ENCODE data around the gene PROC. TPM values are rescaled to one million over a fixed set of nuclear protein-coding genes. Genes with fewer than 3 reads are reported as not detected.

PROC gene
- total RNA-seq, 1 experiment from 2014 or later = 6.4 TPM

- BruUV-seq (replicated peaks) = no TSS peak
- ChIA-PET POLR2A (no interaction called here), CTCF (no interaction called here)
- H3K36me3 ChIP-seq (ENCODE audit: control insufficient read depth, insufficient read depth, low read length) = no peaks in the 10 kb centered on the region
- no peaks in the 10 kb centered on the region for H3K4me1 ChIP-seq
- Mint-ChIP-seq H3K27ac (ENCODE audit: unreplicated experiment) (no peak overlapping the region), H3K27me3 (ENCODE audit: insufficient read depth, unreplicated experiment) (no peaks in the 10 kb centered on the region), H3K4me1 (ENCODE audit: low read depth, unreplicated experiment) (peaks cover 7% of the 10 kb centered on the region), H3K36me3 (ENCODE audit: insufficient read depth, unreplicated experiment) (no peaks in the 10 kb centered on the region), H3K9me3 (ENCODE audit: unreplicated experiment) (no peaks in the 10 kb centered on the region), H3K4me3 (ENCODE audit: unreplicated experiment) (no peak overlapping the region)
- no peaks in the 10 kb centered on the region for H3K9me3 ChIP-seq
- intact Hi-C loops (cut with micrococcal nuclease; ENCODE audit: unreplicated experiment) = no loop called here
- H3K27me3 ChIP-seq (replicated peaks; ENCODE audit: control insufficient read depth, insufficient read depth, low read length) = no peaks in the 10 kb centered on the region
- DNase-seq = no peak
- TF ChIP-seq, protein P1, sequence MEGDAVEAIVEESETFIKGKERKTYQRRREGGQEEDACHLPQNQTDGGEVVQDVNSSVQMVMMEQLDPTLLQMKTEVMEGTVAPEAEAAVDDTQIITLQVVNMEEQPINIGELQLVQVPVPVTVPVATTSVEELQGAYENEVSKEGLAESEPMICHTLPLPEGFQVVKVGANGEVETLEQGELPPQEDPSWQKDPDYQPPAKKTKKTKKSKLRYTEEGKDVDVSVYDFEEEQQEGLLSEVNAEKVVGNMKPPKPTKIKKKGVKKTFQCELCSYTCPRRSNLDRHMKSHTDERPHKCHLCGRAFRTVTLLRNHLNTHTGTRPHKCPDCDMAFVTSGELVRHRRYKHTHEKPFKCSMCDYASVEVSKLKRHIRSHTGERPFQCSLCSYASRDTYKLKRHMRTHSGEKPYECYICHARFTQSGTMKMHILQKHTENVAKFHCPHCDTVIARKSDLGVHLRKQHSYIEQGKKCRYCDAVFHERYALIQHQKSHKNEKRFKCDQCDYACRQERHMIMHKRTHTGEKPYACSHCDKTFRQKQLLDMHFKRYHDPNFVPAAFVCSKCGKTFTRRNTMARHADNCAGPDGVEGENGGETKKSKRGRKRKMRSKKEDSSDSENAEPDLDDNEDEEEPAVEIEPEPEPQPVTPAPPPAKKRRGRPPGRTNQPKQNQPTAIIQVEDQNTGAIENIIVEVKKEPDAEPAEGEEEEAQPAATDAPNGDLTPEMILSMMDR (IDR thresholded peaks at IDR 0.05; ENCODE audit: insufficient read depth in 1 of 2, low read depth in 1 of 2, low read length in 1 of 2, severe bottlenecking in 1 of 2, unreplicated experiment in 1 of 2) = no peak
- H3K4me3 ChIP-seq (ENCODE audit: low read depth, low read length) = no peak overlapping the region
Observed at GRCh38 chr2:127428057-127428814, 10.0 kb downstream of the PROC start.

- H3K4me1 ChIP-seq = no peaks in the 10 kb centered on the region
- H3K4me1 Mint-ChIP-seq (ENCODE audit: low read depth, unreplicated experiment) = peaks cover 5% of the 10 kb centered on the region
- intact Hi-C loops (cut with micrococcal nuclease; ENCODE audit: unreplicated experiment) = no loop called here
- no peaks in the 10 kb centered on the region for H3K27me3 ChIP-seq (replicated peaks; ENCODE audit: control insufficient read depth, insufficient read depth, low read length)
- no peaks in the 10 kb centered on the region for H3K9me3 Mint-ChIP-seq (ENCODE audit: unreplicated experiment)
- H3K36me3 ChIP-seq (ENCODE audit: control insufficient read depth, insufficient read depth, low read length) = no peaks in the 10 kb centered on the region
- CTCF ChIA-PET = no interaction called here
- no peak overlapping the region for H3K4me3 Mint-ChIP-seq (ENCODE audit: unreplicated experiment)
- no peaks in the 10 kb centered on the region for H3K36me3 Mint-ChIP-seq (ENCODE audit: insufficient read depth, unreplicated experiment)
- DNase-seq = no peak
- H3K27ac Mint-ChIP-seq (ENCODE audit: unreplicated experiment) = no peak overlapping the region
- POLR2A ChIA-PET = no interaction called here
- H3K9me3 ChIP-seq = no peaks in the 10 kb centered on the region
- no peak overlapping the region for H3K4me3 ChIP-seq (ENCODE audit: low read depth, low read length)
- H3K27me3 Mint-ChIP-seq (ENCODE audit: insufficient read depth, unreplicated experiment) = no peaks in the 10 kb centered on the region
- no TSS peak for BruUV-seq (replicated peaks)
- TF ChIP-seq, protein P1 (IDR thresholded peaks at IDR 0.05; ENCODE audit: insufficient read depth in 1 of 2, low read depth in 1 of 2, low read length in 1 of 2, severe bottlenecking in 1 of 2, unreplicated experiment in 1 of 2) = no peak
Observed at GRCh38 chr2:127428815-127429109, 10.5 kb downstream of the PROC start.

DNA sequence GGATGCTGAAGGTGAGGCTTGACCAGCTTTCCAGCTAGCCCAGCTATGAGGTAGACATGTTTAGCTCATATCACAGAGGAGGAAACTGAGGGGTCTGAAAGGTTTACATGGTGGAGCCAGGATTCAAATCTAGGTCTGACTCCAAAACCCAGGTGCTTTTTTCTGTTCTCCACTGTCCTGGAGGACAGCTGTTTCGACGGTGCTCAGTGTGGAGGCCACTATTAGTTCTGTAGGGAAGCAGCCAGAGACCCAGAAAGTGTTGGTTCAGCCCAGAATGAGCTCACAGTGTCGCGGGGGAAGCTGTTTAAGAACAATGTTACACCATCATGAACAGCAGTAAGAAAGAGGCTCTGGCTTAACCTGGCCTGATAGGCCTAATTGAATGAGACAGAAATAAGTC lies 11.1 kb downstream of the PROC start:
- BruUV-seq (replicated peaks) = no TSS peak
- ChIA-PET CTCF (no interaction called here), POLR2A (no interaction called here)
- H3K4me3 Mint-ChIP-seq (ENCODE audit: unreplicated experiment) = no peak overlapping the region
- DNase-seq = no peak
- no peak overlapping the region for H3K27ac Mint-ChIP-seq (ENCODE audit: unreplicated experiment)
- no peaks in the 10 kb centered on the region for H3K36me3 ChIP-seq (ENCODE audit: control insufficient read depth, insufficient read depth, low read length)
- H3K36me3 Mint-ChIP-seq (ENCODE audit: insufficient read depth, unreplicated experiment) = no peaks in the 10 kb centered on the region
- no peaks in the 10 kb centered on the region for H3K27me3 Mint-ChIP-seq (ENCODE audit: insufficient read depth, unreplicated experiment)
- no peaks in the 10 kb centered on the region for H3K9me3 Mint-ChIP-seq (ENCODE audit: unreplicated experiment)
- no peaks in the 10 kb centered on the region for H3K27me3 ChIP-seq (replicated peaks; ENCODE audit: control insufficient read depth, insufficient read depth, low read length)
- H3K4me1 ChIP-seq = no peaks in the 10 kb centered on the region
- intact Hi-C loops (cut with micrococcal nuclease; ENCODE audit: unreplicated experiment) = no loop called here
- H3K9me3 ChIP-seq = no peaks in the 10 kb centered on the region
- no peaks in the 10 kb centered on the region for H3K4me1 Mint-ChIP-seq (ENCODE audit: low read depth, unreplicated experiment)
- TF ChIP-seq, protein P1 (IDR thresholded peaks at IDR 0.05; ENCODE audit: insufficient read depth in 1 of 2, low read depth in 1 of 2, low read length in 1 of 2, severe bottlenecking in 1 of 2, unreplicated experiment in 1 of 2) = no peak
- H3K4me3 ChIP-seq (ENCODE audit: low read depth, low read length) = no peak overlapping the region

All from Caco-2 (cell line).